ENCODE measurements around the gene CA5A. TPM values are rescaled to one million over a fixed set of nuclear protein-coding genes. Genes with fewer than 3 reads are reported as not detected.
A peak's percentile ranks its signal among the peaks of the same experiment; 100 is the strongest.
"Not testable (repeated sequence)": the region's sequence is repeated elsewhere in the genome, so short reads cannot be mapped to it uniquely, and the experiment has no call there.

The CA5A gene
- total and polyA plus RNA-seq, 2 experiments from 2014 or later: 1.0 to 1.9 TPM

DNA sequence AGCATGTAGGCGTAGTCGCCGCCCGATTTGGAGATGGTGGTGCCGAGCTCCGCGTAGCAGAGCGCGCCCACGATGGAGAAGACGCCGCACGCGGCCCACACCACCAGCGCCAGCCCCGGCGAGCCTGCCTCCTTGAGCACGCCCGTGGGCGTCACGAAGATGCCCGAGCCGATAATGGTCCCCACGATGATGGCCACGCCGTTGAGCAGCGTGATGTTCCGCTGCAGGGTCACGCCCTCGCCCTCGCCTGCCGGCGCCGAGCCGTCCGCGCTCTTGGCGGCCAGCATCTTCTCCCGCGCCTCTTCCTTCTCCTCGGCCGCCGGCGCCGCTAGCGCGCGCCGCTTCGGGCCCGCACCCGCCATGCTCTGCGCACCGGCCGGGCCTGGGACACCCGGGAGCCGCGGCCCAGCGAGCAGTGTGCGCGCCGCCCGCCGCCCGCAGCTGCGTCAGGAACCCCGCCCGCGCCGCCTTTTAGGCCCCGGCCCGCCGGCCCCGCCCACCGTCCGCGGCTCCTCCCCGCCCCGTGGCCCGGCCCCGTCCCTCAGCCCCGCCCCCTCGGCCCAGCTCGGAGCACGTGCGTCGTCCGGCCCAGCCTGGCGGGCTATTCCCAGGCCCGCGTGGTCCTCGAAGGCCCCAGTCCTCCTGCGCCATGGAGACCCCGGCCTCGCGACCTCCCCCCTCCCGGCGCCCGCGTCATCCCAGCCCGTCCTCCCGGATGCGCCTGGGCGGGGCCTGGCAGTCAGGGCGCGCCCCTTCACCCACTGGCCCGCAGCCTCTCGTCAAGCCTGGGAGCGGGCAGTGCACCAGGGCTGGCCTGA is 67.1 kb downstream of the CA5A start, which contains the start of gene SLC7A5:
TSS of gene SLC7A5 (minus strand) at position 447 of the 818 bp plus-strand sequence. CDS start at position 362, 85 bp downstream.
- H3K27ac ChIP-seq: peak within 1 kb of the TSS; percentile 95

DNA sequence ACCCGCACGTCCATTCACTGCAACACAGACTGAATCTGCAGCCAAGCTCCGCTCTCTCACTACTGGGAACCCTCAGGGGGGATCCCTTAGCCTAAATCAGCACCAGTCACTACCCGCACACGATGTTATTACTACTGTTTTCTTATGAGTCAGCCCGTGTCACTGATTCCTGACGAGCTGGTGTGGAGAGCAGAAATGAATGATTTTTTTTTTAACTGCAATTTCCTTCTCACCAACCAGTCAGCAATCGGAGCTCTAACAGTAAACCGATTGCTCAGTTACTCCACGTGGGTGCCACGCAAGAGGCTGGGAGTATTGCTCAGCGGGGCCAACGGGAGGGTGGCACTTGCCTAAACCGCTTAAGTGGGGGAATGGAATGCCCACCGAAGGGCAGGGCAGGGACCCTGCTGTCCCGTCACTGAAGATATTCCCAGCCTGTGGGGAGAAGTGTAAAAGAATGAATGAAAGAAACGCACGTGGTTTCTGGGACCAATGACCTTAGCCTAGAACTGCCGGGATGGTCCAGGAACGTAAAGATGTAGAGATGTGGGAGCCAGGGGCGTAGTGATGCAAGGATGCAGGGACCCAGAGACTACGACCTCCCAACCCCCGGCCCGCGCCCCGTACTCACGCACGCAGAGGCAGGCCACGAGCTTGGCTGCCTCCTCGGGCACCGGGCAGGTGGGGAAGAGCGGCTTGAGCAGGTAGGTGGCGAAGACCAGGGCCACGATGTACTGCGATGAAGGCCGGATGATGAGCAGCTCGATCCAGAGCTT is 67.9 kb downstream of the CA5A start:
- peak overlapping the region; percentile 75 for H3K27ac ChIP-seq
- WGBS (ENCODE audit: low lambda C conversion rate, missing lambda C conversion rate): 4% methylated on average over 36 of the region's 37 CpGs
- H3K79me2 ChIP-seq: peaks cover 43% of the 10 kb centered on the region
- H3K9me2 ChIP-seq (replicated peaks; ENCODE audit: insufficient read depth); H3K27me3 ChIP-seq; H3K36me3 ChIP-seq (replicated peaks; ENCODE audit: insufficient read depth, low read depth); H2AFZ ChIP-seq; H3K9me3 ChIP-seq (ENCODE audit: low read depth); H4K20me1 ChIP-seq (ENCODE audit: insufficient read depth, poor library complexity, severe bottlenecking): not testable (repeated sequence)
- peaks cover 29% of the 10 kb centered on the region for H3K4me1 ChIP-seq (ENCODE audit: insufficient read depth)
- H3K4me3 ChIP-seq: peak overlapping the region; percentile 90
- peak overlapping the region; percentile 91 for H3K4me2 ChIP-seq
- peak; percentile 61 for DNase-seq (ENCODE audit: low spot score)

More for the DNA sequence above, 67.1 kb downstream of the CA5A start, which contains the start of gene SLC7A5:
- peaks cover 35% of the 10 kb centered on the region for H3K79me2 ChIP-seq
- H2AFZ ChIP-seq; H3K36me3 ChIP-seq (replicated peaks; ENCODE audit: insufficient read depth, low read depth); H3K9me3 ChIP-seq (ENCODE audit: low read depth); H3K9me2 ChIP-seq (replicated peaks; ENCODE audit: insufficient read depth); H4K20me1 ChIP-seq (ENCODE audit: insufficient read depth, poor library complexity, severe bottlenecking); H3K27me3 ChIP-seq: not testable (repeated sequence)
- H3K4me1 ChIP-seq (ENCODE audit: insufficient read depth): peaks cover 28% of the 10 kb centered on the region
- H3K4me3 ChIP-seq: peak within 1 kb of the TSS; percentile 90
- peak within 1 kb of the TSS; percentile 91 for H3K4me2 ChIP-seq
- 2% methylated on average over 60 of the region's 109 CpGs for WGBS (ENCODE audit: low lambda C conversion rate, missing lambda C conversion rate)
- peak; percentile 93 for DNase-seq (ENCODE audit: low spot score)

- not testable (repeated sequence) for H3K36me3 ChIP-seq (replicated peaks; ENCODE audit: insufficient read depth, low read depth); DNase-seq (ENCODE audit: low spot score); H3K4me3 ChIP-seq; H3K27me3 ChIP-seq; H3K9me3 ChIP-seq (ENCODE audit: low read depth); H4K20me1 ChIP-seq (ENCODE audit: insufficient read depth, poor library complexity, severe bottlenecking); H3K27ac ChIP-seq; H2AFZ ChIP-seq; H3K9me2 ChIP-seq (replicated peaks; ENCODE audit: insufficient read depth)
- peak overlapping the region; percentile 91 for H3K4me2 ChIP-seq
- H3K4me1 ChIP-seq (ENCODE audit: insufficient read depth): peaks cover 18% of the 10 kb centered on the region
- peaks cover 64% of the 10 kb centered on the region for H3K79me2 ChIP-seq
- WGBS (ENCODE audit: low lambda C conversion rate, missing lambda C conversion rate): 77% methylated on average over 16 of the region's 16 CpGs
Measured at GRCh38 chr16:87865902-87866555, 70.3 kb downstream of the CA5A start.

GRCh38 chr16:87864331-87864989 is 71.9 kb downstream of the CA5A start:
- no peak for DNase-seq (ENCODE audit: low spot score)
- H3K27ac ChIP-seq: peak overlapping the region; percentile 53
- H3K4me1 ChIP-seq (ENCODE audit: insufficient read depth): peaks cover 11% of the 10 kb centered on the region
- no peak overlapping the region for H2AFZ ChIP-seq
- no peak overlapping the region for H3K4me3 ChIP-seq
- H3K9me2 ChIP-seq (replicated peaks; ENCODE audit: insufficient read depth): no peaks in the 10 kb centered on the region
- 68% methylated on average over 15 of the region's 15 CpGs for WGBS (ENCODE audit: low lambda C conversion rate, missing lambda C conversion rate)
- H3K4me2 ChIP-seq: peak overlapping the region; percentile 44
- H3K36me3 ChIP-seq (replicated peaks; ENCODE audit: insufficient read depth, low read depth): no peaks in the 10 kb centered on the region
- peaks cover 9% of the 10 kb centered on the region for H4K20me1 ChIP-seq (ENCODE audit: insufficient read depth, poor library complexity, severe bottlenecking)
- peaks cover 76% of the 10 kb centered on the region for H3K79me2 ChIP-seq
- H3K9me3 ChIP-seq (ENCODE audit: low read depth): no peaks in the 10 kb centered on the region
- TF ChIP-seq EZH2 (IDR thresholded peaks at IDR 0.05; ENCODE audit: borderline replicate concordance): no peak
- TF ChIP-seq EZH2phosphoT487 (IDR thresholded peaks at IDR 0.05; ENCODE audit: low read depth, severe bottlenecking, unreplicated experiment): no peak
- no peak for TF ChIP-seq CTCF (IDR thresholded peaks at IDR 0.05; ENCODE audit: poor library complexity)
- no peaks in the 10 kb centered on the region for H3K27me3 ChIP-seq

GRCh38 chr16:87863327-87863635 is 73.0 kb downstream of the CA5A start:
- not testable (repeated sequence) for H3K9me3 ChIP-seq (ENCODE audit: low read depth); H3K27me3 ChIP-seq; H2AFZ ChIP-seq; DNase-seq (ENCODE audit: low spot score); H3K4me2 ChIP-seq; H4K20me1 ChIP-seq (ENCODE audit: insufficient read depth, poor library complexity, severe bottlenecking); H3K36me3 ChIP-seq (replicated peaks; ENCODE audit: insufficient read depth, low read depth); H3K9me2 ChIP-seq (replicated peaks; ENCODE audit: insufficient read depth); H3K4me1 ChIP-seq (ENCODE audit: insufficient read depth); H3K4me3 ChIP-seq
- H3K79me2 ChIP-seq: peaks cover 86% of the 10 kb centered on the region
- H3K27ac ChIP-seq: peak overlapping the region; percentile 31
- 87% methylated on average over 9 of the region's 9 CpGs for WGBS (ENCODE audit: low lambda C conversion rate, missing lambda C conversion rate)

GRCh38 chr16:87862597-87863326 is 73.6 kb downstream of the CA5A start:
- H4K20me1 ChIP-seq (ENCODE audit: insufficient read depth, poor library complexity, severe bottlenecking); H3K36me3 ChIP-seq (replicated peaks; ENCODE audit: insufficient read depth, low read depth); H3K27ac ChIP-seq; DNase-seq (ENCODE audit: low spot score); H3K4me3 ChIP-seq; H3K4me1 ChIP-seq (ENCODE audit: insufficient read depth); H3K9me3 ChIP-seq (ENCODE audit: low read depth); H3K27me3 ChIP-seq; H3K4me2 ChIP-seq; H3K9me2 ChIP-seq (replicated peaks; ENCODE audit: insufficient read depth); H2AFZ ChIP-seq: not testable (repeated sequence)
- 92% methylated on average over 26 of the region's 26 CpGs for WGBS (ENCODE audit: low lambda C conversion rate, missing lambda C conversion rate)
- H3K79me2 ChIP-seq: peaks cover 91% of the 10 kb centered on the region
